B cell (primary cell): ENCODE measurements around the gene KIF17. TPM values are rescaled to one million over a fixed set of nuclear protein-coding genes. Genes with fewer than 3 reads are reported as not detected.

ENCODE experiments used
- ATAC-seq: fragments of 200-7000 bp; cut with Tn5 transposase; one replicate; pipeline ENCODE4 v1.10.0; 2021; ENCODE audit warnings: low read depth, mild to moderate bottlenecking, moderate number of reproducible peaks, moderate library complexity
- CTCF ChIA-PET: fragments of 350-600 bp; sonication (Branson Sonifier 250); formaldehyde crosslinking; loops from one replicate; lab custom pipeline; 2021; ENCODE audit warnings: antibody characterized with exemption, inconsistent platforms; lab: Charles Lee
- POLR2A ChIA-PET: fragments of 350-600 bp; sonication (Branson Sonifier 250); formaldehyde crosslinking; loops from one replicate; lab custom pipeline; 2021; ENCODE audit warnings: antibody characterized with exemption; lab: Charles Lee
- DNase-seq: peaks from one replicate; pipeline ENCODE4 v3.0.0; 2013
- H2AFZ ChIP-seq: 2 replicates; pipeline ENCODE4 v1.6.1; 2012; ENCODE audit warnings: mild to moderate bottlenecking, low read depth, low read length; ENCODE audit not compliant: insufficient read depth, poor library complexity, severe bottlenecking
- H3K27ac ChIP-seq, 2 donors: 1 replicate in 1 of 2; 2 replicates in 1 of 2; pipeline ENCODE4 v1.5.1; 2012 to 2013; ENCODE audit warnings: low read length in 2 of 2, mild to moderate bottlenecking in 2 of 2, moderate library complexity in 1 of 2
- H3K27me3 ChIP-seq, 4 experiments: fragments of 200-600 bp in 1 of 4; sonication (generic) in 1 of 4; replicated peaks in 1 of 4; 1 replicate in 2 of 4; 2 replicates in 2 of 4; pipeline versions ENCODE4 v1.6.1 to v1.7.0; 2013 to 2016; ENCODE audit warnings: low read length in 3 of 4, mild to moderate bottlenecking in 2 of 4, mixed read lengths in 1 of 4, moderate library complexity in 1 of 4; ENCODE audit not compliant: insufficient read depth in 4 of 4, control insufficient read depth in 3 of 4; ENCODE audit errors: control extremely low read depth in 1 of 4
- H3K36me3 ChIP-seq, 2 experiments: replicated peaks in 1 of 2; 1 replicate in 1 of 2; 2 replicates in 1 of 2; pipeline versions ENCODE4 v1.6.1 to v1.7.1; 2013; ENCODE audit warnings: low read length in 1 of 2; ENCODE audit not compliant: insufficient read depth in 2 of 2, control insufficient read depth in 1 of 2; ENCODE audit errors: control extremely low read depth in 1 of 2, extremely low read depth in 1 of 2
- H3K4me1 ChIP-seq, 2 donors: fragments of 200-600 bp in 1 of 2; sonication (generic) in 1 of 2; 1 replicate in 1 of 2; 2 replicates in 1 of 2; pipeline versions ENCODE4 v1.5.1 to v1.6.1; 2013 to 2017; ENCODE audit warnings: low read length in 2 of 2; ENCODE audit not compliant: control insufficient read depth in 2 of 2, insufficient read depth in 2 of 2
- H3K4me2 ChIP-seq: replicated peaks from 2 replicates; pipeline ENCODE3; 2012; ENCODE audit warnings: mild to moderate bottlenecking, low read depth, low read length; ENCODE audit not compliant: poor library complexity, severe bottlenecking
- H3K4me3 ChIP-seq, 5 experiments: fragments of 200-600 bp in 1 of 5; sonication (generic) in 1 of 5; 1 replicate in 3 of 5; 2 replicates in 2 of 5; pipeline versions ENCODE4 v1.5.1 to v1.7.0; 2011 to 2016; ENCODE audit warnings: low read length in 4 of 5, mild to moderate bottlenecking in 4 of 5, low read depth in 2 of 5, control low read depth in 1 of 5, moderate library complexity in 1 of 5; ENCODE audit not compliant: insufficient read depth in 1 of 5; ENCODE audit errors: control extremely low read depth in 1 of 5, extremely low read depth in 1 of 5
- H3K79me2 ChIP-seq: fragments of 200-600 bp; sonication (generic); one replicate; pipeline ENCODE4 v1.6.0; 2016; ENCODE audit warnings: low read length; ENCODE audit not compliant: control insufficient read depth, insufficient read depth
- H3K9ac ChIP-seq: fragments of 200-600 bp; sonication (generic); 2 replicates; pipeline ENCODE4 v1.6.1; 2017; ENCODE audit warnings: mild to moderate bottlenecking, low read length, moderate library complexity
- H3K9me3 ChIP-seq, 3 donors: one replicate each; pipeline versions ENCODE4 v1.6.1 to v1.7.1; 2013; ENCODE audit warnings: low read length in 2 of 3; ENCODE audit not compliant: control insufficient read depth in 2 of 3, insufficient read depth in 1 of 3; ENCODE audit errors: control extremely low read depth in 1 of 3
- H4K20me1 ChIP-seq: 2 replicates; pipeline ENCODE4 v1.6.0; 2012; ENCODE audit warnings: mild to moderate bottlenecking, low read length; ENCODE audit not compliant: insufficient read depth, control insufficient read depth, poor library complexity, severe bottlenecking
- H3K27ac Mint-ChIP-seq: one replicate; pipeline ENCODE4 v1.8.0; 2021; ENCODE audit warnings: mixed read lengths
- H3K27me3 Mint-ChIP-seq: one replicate; pipeline ENCODE4 v1.8.0; 2021; ENCODE audit warnings: mixed read lengths
- H3K4me1 Mint-ChIP-seq: one replicate; pipeline ENCODE4 v1.8.0; 2021; ENCODE audit warnings: mixed read lengths
- H3K4me3 Mint-ChIP-seq: one replicate; pipeline ENCODE4 v1.8.0; 2021; ENCODE audit warnings: mixed read lengths
- H3K9me3 Mint-ChIP-seq: one replicate; pipeline ENCODE4 v1.8.0; 2022; ENCODE audit warnings: mixed read lengths; ENCODE audit not compliant: insufficient read depth
- CTCF ChIP-seq: fragments of 200-600 bp; IDR thresholded peaks from one replicate; pipeline ENCODE4 v1.8.0; 2022; ENCODE audit warnings: antibody characterized with exemption, mild to moderate bottlenecking
- WGBS: methylation state at CpG from one replicate; pipeline ENCODE4 v1.1.5; 2013; ENCODE audit warnings: missing lambda C conversion rate; ENCODE audit not compliant: insufficient coverage; 5-methylcytosine and 5-hydroxymethylcytosine counted together
- intact Hi-C: fragments of 100-400 bp; cut with micrococcal nuclease; formaldehyde crosslinking; loops from one replicate; pipeline ENCODE4 v1.10.0; 2022
- polyA plus RNA-seq: library from polyadenylated mRNA; depleted of rRNA; stranded (reverse); fragments of >200 nt; gene quantifications from 2 replicates; pipeline ENCODE4 v1.2.3, GENCODE V29; 2012
- total RNA-seq, 2 donors: library from RNA; stranded (reverse); fragments of 120-200 nt in 1 of 2; gene quantifications; 1 replicate in 1 of 2; 2 replicates in 1 of 2; pipeline versions ENCODE4 v1.2.3 to v1.2.4, GENCODE V29; 2013 to 2022

The KIF17 gene
- total and polyA plus RNA-seq, 2 donors (not counting 1 experiment from before 2014, with no cell fraction given): not detected

- H3K27me3 Mint-ChIP-seq: peaks cover 18% of the 10 kb centered on the region
- no peak overlapping the region for H3K27ac ChIP-seq
These were observed 2.2 kb upstream of the KIF17 start for GRCh38 chr1:20719871-20720620.

More at GRCh38 chr1:20719871-20720620, 2.2 kb upstream of the KIF17 start:
- no peaks in the 10 kb centered on the region for H4K20me1 ChIP-seq
- no peaks in the 10 kb centered on the region for H3K36me3 ChIP-seq
- DNase-seq: no peak
- peaks cover 7 to 9% of the 10 kb centered on the region in 2 donors for H3K4me1 ChIP-seq
- intact Hi-C loops: no loop called here
- H3K27ac Mint-ChIP-seq: no peak overlapping the region
- ATAC-seq: no peak
- CTCF ChIA-PET: interaction anchor here (1.4 kb wide), 1 partner anchor 648 kb away, joined by 3 read pairs; no protein-coding TSS in a partner anchor
- H3K4me3 ChIP-seq: no peak overlapping the region
- 76% methylated on average over 4 of the region's 5 CpGs for WGBS
- peaks cover 10% of the 10 kb centered on the region for H3K4me1 Mint-ChIP-seq
- H3K4me3 Mint-ChIP-seq: no peak overlapping the region
- H3K79me2 ChIP-seq: no peaks in the 10 kb centered on the region
- peaks cover 0 to 33% (median 13%) of the 10 kb centered on the region in 4 experiments for H3K27me3 ChIP-seq
- no peak overlapping the region for H2AFZ ChIP-seq
- no peak overlapping the region for H3K4me2 ChIP-seq
- H3K9me3 ChIP-seq: peaks cover 0 to 7% (median 0%) of the 10 kb centered on the region in 3 donors
- POLR2A ChIA-PET: no interaction called here
- no peak overlapping the region for H3K9ac ChIP-seq
- no peak for TF ChIP-seq CTCF
- no peaks in the 10 kb centered on the region for H3K9me3 Mint-ChIP-seq
